ENCODE data around the gene SMTNL1.

The SMTNL1 gene

GRCh38 chr11:57545883-57546282 lies 8.5 kb downstream of the SMTNL1 start:
- DNase-seq, result no peak

- no peak for DNase-seq
Observed at GRCh38 chr11:57546451-57546850, 9.1 kb downstream of the SMTNL1 start.

GRCh38 chr11:57546869-57547475 lies 9.6 kb downstream of the SMTNL1 start:
- DNase-seq, result no peak

- no peak for DNase-seq
Observed at GRCh38 chr11:57547854-57548377, 10.5 kb downstream of the SMTNL1 start.

GRCh38 chr11:57549983-57550382 lies 12.6 kb downstream of the SMTNL1 start:
- no peak for DNase-seq

GRCh38 chr11:57551941-57552340 lies 14.5 kb downstream of the SMTNL1 start:
- no peak for DNase-seq

- no peak for DNase-seq
Observed at GRCh38 chr11:57552479-57552878, 15.1 kb downstream of the SMTNL1 start.

- DNase-seq, result no peak
Observed at GRCh38 chr11:57555393-57555792, 18.0 kb downstream of the SMTNL1 start.

- DNase-seq, result no peak
Observed at GRCh38 chr11:57556041-57556440, 18.6 kb downstream of the SMTNL1 start.

GRCh38 chr11:57560146-57560545 lies 22.8 kb downstream of the SMTNL1 start:
- DNase-seq, result no peak

- no peak for DNase-seq
Observed at GRCh38 chr11:57562596-57562995, 25.2 kb downstream of the SMTNL1 start.

- no peak for DNase-seq
Observed at GRCh38 chr11:57566005-57566904, 28.9 kb downstream of the SMTNL1 start.

GRCh38 chr11:57566905-57567514 lies 29.6 kb downstream of the SMTNL1 start:
- no peak for DNase-seq

- no peak for DNase-seq
Observed at GRCh38 chr11:57567515-57568329, 30.3 kb downstream of the SMTNL1 start, which contains the start of gene UBE2L6. Gene UBE2L6 (minus strand): TSS chr11:57567672. CDS start chr11:57567611, 61 bp downstream.

- DNase-seq, result peak; percentile 51
Observed at GRCh38 chr11:57568330-57568766, 31.0 kb downstream of the SMTNL1 start.

GRCh38 chr11:57571606-57572005 lies 34.2 kb downstream of the SMTNL1 start:
- no peak for DNase-seq

- DNase-seq, result no peak
Observed at GRCh38 chr11:57574061-57574460, 36.7 kb downstream of the SMTNL1 start.

- DNase-seq, result no peak
Observed at GRCh38 chr11:57584341-57584740, 46.9 kb downstream of the SMTNL1 start.

GRCh38 chr11:57585301-57585700 lies 47.9 kb downstream of the SMTNL1 start:
- no peak for DNase-seq

- no peak for DNase-seq
Observed at GRCh38 chr11:57586711-57587245, 49.4 kb downstream of the SMTNL1 start.

GRCh38 chr11:57588046-57588710 lies 50.8 kb downstream of the SMTNL1 start:
- no peak for DNase-seq
